ENCODE measurements around the gene PDCD11. TPM values are rescaled to one million over a fixed set of nuclear protein-coding genes. Genes with fewer than 3 reads are reported as not detected.

The PDCD11 gene
- total and polyA plus RNA-seq, 2 experiments from 2014 or later, result 14.8 to 15.5 TPM

GRCh38 chr10:103428989-103429643 lies 32.7 kb downstream of the PDCD11 start:
- 91% methylated on average over 5 of the region's 5 CpGs for WGBS (ENCODE audit: low lambda C conversion rate, missing lambda C conversion rate)
- Histone ChIP-seq H3K36me3 (replicated peaks; ENCODE audit: insufficient read depth, low read depth) (no peaks in the 10 kb centered on the region), H3K4me3 (no peak overlapping the region)

GRCh38 chr10:103429647-103430046 lies 33.2 kb downstream of the PDCD11 start:
- Histone ChIP-seq H3K27me3 (no peaks in the 10 kb centered on the region), H3K27ac (no peak overlapping the region), H4K20me1 (ENCODE audit: insufficient read depth, poor library complexity, severe bottlenecking) (no peaks in the 10 kb centered on the region), H3K9me3 (ENCODE audit: low read depth) (no peaks in the 10 kb centered on the region), H3K4me2 (no peak overlapping the region), H3K4me3 (no peak overlapping the region), H2AFZ (no peak overlapping the region), H3K9me2 (replicated peaks; ENCODE audit: insufficient read depth) (no peaks in the 10 kb centered on the region), H3K4me1 (ENCODE audit: insufficient read depth) (no peaks in the 10 kb centered on the region), H3K36me3 (replicated peaks; ENCODE audit: insufficient read depth, low read depth) (no peaks in the 10 kb centered on the region), H3K79me2 (no peaks in the 10 kb centered on the region)
- TF ChIP-seq EZH2phosphoT487 (IDR thresholded peaks at IDR 0.05; ENCODE audit: low read depth, severe bottlenecking, unreplicated experiment) (no peak), EZH2 (IDR thresholded peaks at IDR 0.05; ENCODE audit: borderline replicate concordance) (no peak), CTCF (IDR thresholded peaks at IDR 0.05; ENCODE audit: poor library complexity) (no peak)
- WGBS (ENCODE audit: low lambda C conversion rate, missing lambda C conversion rate), result 95% methylated on average over 5 of the region's 5 CpGs
- no peak for DNase-seq (ENCODE audit: low spot score)

More at GRCh38 chr10:103428989-103429643, 32.7 kb downstream of the PDCD11 start:
- Histone ChIP-seq H4K20me1 (ENCODE audit: insufficient read depth, poor library complexity, severe bottlenecking) (no peaks in the 10 kb centered on the region), H3K4me2 (no peak overlapping the region), H3K9me3 (ENCODE audit: low read depth) (no peaks in the 10 kb centered on the region), H3K4me1 (ENCODE audit: insufficient read depth) (no peaks in the 10 kb centered on the region), H2AFZ (no peak overlapping the region), H3K79me2 (no peaks in the 10 kb centered on the region), H3K27ac (no peak overlapping the region), H3K27me3 (no peaks in the 10 kb centered on the region), H3K9me2 (replicated peaks; ENCODE audit: insufficient read depth) (no peaks in the 10 kb centered on the region)
- TF ChIP-seq EZH2 (IDR thresholded peaks at IDR 0.05; ENCODE audit: borderline replicate concordance) (no peak), CTCF (IDR thresholded peaks at IDR 0.05; ENCODE audit: poor library complexity) (no peak), EZH2phosphoT487 (IDR thresholded peaks at IDR 0.05; ENCODE audit: low read depth, severe bottlenecking, unreplicated experiment) (no peak)
- no peak for DNase-seq (ENCODE audit: low spot score)

GRCh38 chr10:103431902-103432301 lies 35.5 kb downstream of the PDCD11 start:
- Histone ChIP-seq H3K27me3 (no peaks in the 10 kb centered on the region), H3K79me2 (no peaks in the 10 kb centered on the region), H2AFZ (no peak overlapping the region), H3K9me3 (ENCODE audit: low read depth) (no peaks in the 10 kb centered on the region), H3K4me2 (no peak overlapping the region), H3K36me3 (replicated peaks; ENCODE audit: insufficient read depth, low read depth) (no peaks in the 10 kb centered on the region), H4K20me1 (ENCODE audit: insufficient read depth, poor library complexity, severe bottlenecking) (no peaks in the 10 kb centered on the region), H3K4me1 (ENCODE audit: insufficient read depth) (no peaks in the 10 kb centered on the region), H3K9me2 (replicated peaks; ENCODE audit: insufficient read depth) (no peaks in the 10 kb centered on the region), H3K27ac (no peak overlapping the region), H3K4me3 (no peak overlapping the region)
- WGBS (ENCODE audit: low lambda C conversion rate, missing lambda C conversion rate), result 66% methylated on average over 8 of the region's 8 CpGs
- TF ChIP-seq CTCF (IDR thresholded peaks at IDR 0.05; ENCODE audit: poor library complexity), result no peak
- no peak for TF ChIP-seq EZH2phosphoT487 (IDR thresholded peaks at IDR 0.05; ENCODE audit: low read depth, severe bottlenecking, unreplicated experiment)
- no peak for TF ChIP-seq EZH2 (IDR thresholded peaks at IDR 0.05; ENCODE audit: borderline replicate concordance)
- DNase-seq (ENCODE audit: low spot score), result no peak
